K562 (cell line): Measurements from ENCODE around the gene GNG7. TPM values are rescaled to one million over a fixed set of nuclear protein-coding genes. Genes with fewer than 3 reads are reported as not detected.

ENCODE experiments used
- BDP1 ChIP-seq: IDR thresholded peaks from 3 replicates; pipeline ENCODE4 v1.6.1; 2011; ENCODE audit not compliant: insufficient read length, insufficient read depth
- E2F6 ChIP-seq, 2 experiments: IDR thresholded peaks; 2 replicates each; pipeline ENCODE4 v1.6.1; 2011; ENCODE audit warnings: borderline replicate concordance in 1 of 2, control low read depth in 1 of 2, low read depth in 1 of 2, low read length in 1 of 2, mild to moderate bottlenecking in 1 of 2, mixed read lengths in 1 of 2, moderate library complexity in 1 of 2; ENCODE audit not compliant: insufficient read depth in 1 of 2, insufficient read length in 1 of 2, poor library complexity in 1 of 2, severe bottlenecking in 1 of 2; ENCODE audit errors: extremely low read depth in 1 of 2
- MEF2D ChIP-seq: conservative IDR thresholded peaks from 2 replicates; pipeline ENCODE4 v1.6.1; 2016; ENCODE audit warnings: low read depth, missing genetic modification characterization, missing compliant biosample characterization
- MGA ChIP-seq: fragments of 450-650 bp; IDR thresholded peaks from 2 replicates; pipeline ENCODE4 v1.6.1; 2016; ENCODE audit warnings: mild to moderate bottlenecking, moderate library complexity
- SOX6 ChIP-seq: fragments of 450-650 bp; IDR thresholded peaks from 2 replicates; pipeline ENCODE4 v1.6.1; 2014; ENCODE audit warnings: mild to moderate bottlenecking
- TOE1 ChIP-seq, 2 experiments: fragments of 450-650 bp in 1 of 2; sonication (generic) in 1 of 2; formaldehyde crosslinking in 1 of 2; IDR thresholded peaks; 2 replicates each; pipeline versions ENCODE4 v1.7.1 to v1.8.0; 2016 to 2022; ENCODE audit warnings: borderline replicate concordance in 2 of 2, mild to moderate bottlenecking in 2 of 2, antibody characterized with exemption in 1 of 2, inconsistent platforms in 1 of 2, low read depth in 1 of 2, missing genetic modification reagents in 1 of 2, moderate library complexity in 1 of 2
- ZBTB11 ChIP-seq, 3 experiments: fragments of 200-800 bp in 1 of 3; fragments of 250-450 bp in 1 of 3; fragments of 450-650 bp in 1 of 3; sonication (Bioruptor Pico) in 1 of 3; sonication (Bioruptor generic) in 1 of 3; formaldehyde crosslinking in 1 of 3; IDR thresholded peaks; 2 replicates each; pipeline versions ENCODE4 v1.6.1 to v1.8.0; 2016 to 2022; ENCODE audit warnings: mild to moderate bottlenecking in 2 of 3, missing genetic modification characterization in 2 of 3, missing compliant biosample characterization in 1 of 3, moderate library complexity in 1 of 3
- polyA plus RNA-seq, 8 experiments: library from polyadenylated mRNA; depleted of rRNA in 4 of 8; stranded (reverse) in 5 of 8; unstranded in 3 of 8; fragments of >200 nt; fragmentation: Nextera tagmentation in 2 of 8; fragmentation: Illumina TruSeq in 1 of 8; extraction: Ambion mirVana in 2 of 8; extraction: Trizol in 1 of 8; gene quantifications; 2 replicates each; pipeline versions ENCODE4 v1.2.1 to v1.2.3, GENCODE V29; 2011 to 2014; ENCODE audit warnings: inconsistent platforms in 1 of 8, missing spikeins in 1 of 8
- total RNA-seq, 7 experiments: library from RNA; depleted of rRNA in 6 of 7; stranded (reverse); fragments of >200 nt in 6 of 7; fragmentation: Illumina TruSeq in 2 of 7; extraction: Trizol in 2 of 7; gene quantifications; 2 replicates each; pipeline versions ENCODE4 v1.2.1 to v1.2.3, GENCODE V29; 2011 to 2021; ENCODE audit warnings: low replicate concordance in 1 of 7

The GNG7 gene
- total and polyA plus RNA-seq, 9 of the 15 experiments (the other 6 are each of a cell fraction or from before 2014, with no cell fraction given): 0.01 to 0.20 (median 0.06) TPM; not detected in 1

GRCh38 chr19:2546128-2547032 is 156.1 kb downstream of the GNG7 start (continued):
- peak in 1 of 3 experiments; percentile 19; a peak in 1 of 6 replicates for TF ChIP-seq ZBTB11 (CRISPR knock-in tag; IDR thresholded peaks at IDR 0.05)
- TF ChIP-seq MGA: peak; percentile 35; the same call in 1 of the 2 replicates
- no peak for TF ChIP-seq SOX6
- TF ChIP-seq MEF2D (tag): no peak
- TF ChIP-seq BDP1: no peak
- TF ChIP-seq TOE1 (IDR thresholded peaks at IDR 0.05; ENCODE audit: borderline replicate concordance): no peak
- TF ChIP-seq TOE1 (CRISPR knock-in tag; IDR thresholded peaks at IDR 0.05; ENCODE audit: borderline replicate concordance, low read depth): no peak
- peak in 1 of 2 experiments; percentile 8 for TF ChIP-seq E2F6 (IDR thresholded peaks at IDR 0.05; ENCODE audit: borderline replicate concordance in 1 of 2, extremely low read depth in 1 of 2, insufficient read depth in 1 of 2, insufficient read length in 1 of 2, low read depth in 1 of 2, low read length in 1 of 2, poor library complexity in 1 of 2, severe bottlenecking in 1 of 2)
